Natural killer cell (primary cell): ENCODE measurements around the gene SHLD2. TPM values are rescaled to one million over a fixed set of nuclear protein-coding genes. Genes with fewer than 3 reads are reported as not detected.
"Not testable (repeated sequence)": the region's sequence is repeated elsewhere in the genome, so short reads cannot be mapped to it uniquely, and the experiment has no call there.

ENCODE experiments used
- ATAC-seq, 3 donors: fragments of 150-1000 bp in 2 of 3; fragments of 200-7000 bp in 1 of 3; cut with Tn5 transposase; 1 replicate in 1 of 3; 2 replicates in 2 of 3; pipeline ENCODE4 v1.10.0; 2021; ENCODE audit warnings: mild to moderate bottlenecking in 2 of 3, moderate library complexity in 2 of 3
- DNase-seq, 2 donors: peaks; one replicate each; pipeline versions ENCODE4 v3.0.0 to v3.0.0-alpha.2; 2013 to 2021; ENCODE audit warnings: mixed read lengths in 1 of 2
- H3K27ac ChIP-seq: one replicate; pipeline ENCODE4 v1.5.1; 2013; ENCODE audit warnings: mild to moderate bottlenecking, low read length
- H3K27me3 ChIP-seq: one replicate; pipeline ENCODE4 v1.6.1; 2013; ENCODE audit warnings: low read length; ENCODE audit not compliant: control insufficient read depth, insufficient read depth
- H3K36me3 ChIP-seq: one replicate; pipeline ENCODE4 v1.6.1; 2013; ENCODE audit warnings: low read length; ENCODE audit not compliant: control insufficient read depth, insufficient read depth
- H3K4me1 ChIP-seq: one replicate; pipeline ENCODE4 v1.6.1; 2013; ENCODE audit warnings: low read length; ENCODE audit not compliant: control insufficient read depth, insufficient read depth
- H3K4me3 ChIP-seq: one replicate; pipeline ENCODE4 v1.5.1; 2013; ENCODE audit warnings: low read length
- H3K9me3 ChIP-seq: one replicate; pipeline ENCODE4 v1.6.1; 2013; ENCODE audit warnings: low read length; ENCODE audit not compliant: control insufficient read depth, insufficient read depth
- H3K27ac Mint-ChIP-seq, 2 donors: one replicate each; pipeline ENCODE4 v1.8.0; 2022; ENCODE audit warnings: mild to moderate bottlenecking in 2 of 2, mixed read lengths in 2 of 2, moderate library complexity in 1 of 2
- H3K27me3 Mint-ChIP-seq, 2 donors: one replicate each; pipeline ENCODE4 v1.8.0; 2022; ENCODE audit warnings: low read depth in 2 of 2, mixed read lengths in 2 of 2
- H3K36me3 Mint-ChIP-seq: one replicate; pipeline ENCODE4 v1.8.0; 2022; ENCODE audit warnings: mixed read lengths
- H3K4me1 Mint-ChIP-seq, 2 donors: one replicate each; pipeline ENCODE4 v1.8.0; 2022; ENCODE audit warnings: mixed read lengths in 2 of 2
- H3K4me3 Mint-ChIP-seq: one replicate; pipeline ENCODE4 v1.8.0; 2022; ENCODE audit warnings: mild to moderate bottlenecking, moderate library complexity, mixed read lengths
- H3K9me3 Mint-ChIP-seq, 2 donors: one replicate each; pipeline ENCODE4 v1.8.0; 2022; ENCODE audit warnings: mixed read lengths in 2 of 2
- WGBS: methylation state at CpG from one replicate; pipeline ENCODE4 v1.1.7; 2013; ENCODE audit warnings: missing lambda C conversion rate; ENCODE audit not compliant: insufficient coverage; 5-methylcytosine and 5-hydroxymethylcytosine counted together
- intact Hi-C: fragments of 100-400 bp; cut with micrococcal nuclease; formaldehyde crosslinking; loops from one replicate; pipeline ENCODE4 v1.14.2; 2022
- total RNA-seq, 4 donors: library from RNA; stranded (reverse); fragments of 120-200 nt in 1 of 4; gene quantifications; one replicate each; pipeline versions ENCODE4 v1.2.3 to v1.2.4, GENCODE V29; 2013 to 2022
- TF ChIP-seq, protein P1 (sequence below): fragments of 200-600 bp; IDR thresholded peaks from one replicate; pipeline ENCODE4 v1.8.0; 2022; ENCODE audit warnings: antibody characterized with exemption

SHLD2 gene
- total RNA-seq, 3 donors from 2014 or later (not counting 1 experiment from before 2014, with no cell fraction given), result 32.6 to 37.5 (median 34.1) TPM

DNA sequence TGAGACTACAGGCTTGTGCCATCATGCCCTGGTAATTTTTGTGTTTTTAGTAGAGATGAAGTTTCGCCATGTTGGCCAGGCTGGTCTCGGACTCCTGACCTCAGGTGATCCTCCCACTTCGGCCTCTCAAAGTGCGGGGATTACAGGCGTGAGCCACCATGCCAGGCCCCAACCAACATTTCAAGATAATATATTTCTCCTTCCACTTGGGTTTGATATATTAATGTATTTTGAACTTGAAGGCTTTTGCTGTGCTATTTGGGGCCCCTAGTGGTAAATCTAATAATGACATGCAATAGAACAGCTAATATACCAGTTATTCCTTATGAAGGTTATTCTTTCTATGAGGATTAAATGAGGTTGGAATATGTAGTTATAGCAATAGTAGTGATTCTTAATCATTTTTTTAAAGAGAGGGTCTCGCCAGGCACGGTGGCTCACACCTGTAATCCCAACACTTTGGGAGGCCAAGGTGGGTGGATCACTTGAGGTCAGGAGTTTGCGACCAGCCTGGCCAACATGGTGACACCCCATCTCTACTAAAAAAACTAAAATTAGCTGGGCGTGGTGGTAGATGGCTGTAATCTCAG lies 54.1 kb downstream of the SHLD2 start:
- ATAC-seq, result peak in 2 of 3 donors; percentile 53 to 54

DNA sequence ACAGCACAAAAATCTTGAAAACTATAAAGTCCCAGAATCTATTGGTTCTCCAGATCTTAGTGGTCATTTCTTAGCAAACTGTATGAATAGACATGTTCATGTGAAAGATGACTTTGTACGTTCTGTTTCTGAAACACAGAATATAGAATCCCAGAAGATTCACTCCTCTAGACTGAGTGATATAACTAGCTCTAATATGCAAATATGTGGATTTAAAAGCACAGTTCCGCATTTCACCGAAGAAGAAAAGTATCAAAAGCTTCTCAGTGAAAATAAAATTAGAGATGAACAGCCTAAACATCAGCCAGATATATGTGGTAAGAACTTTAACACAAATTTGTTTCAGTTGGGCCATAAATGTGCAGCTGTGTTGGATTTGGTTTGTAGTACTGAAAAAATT lies 56.5 kb downstream of the SHLD2 start:
- H3K4me3 ChIP-seq, H3K4me1 ChIP-seq, ATAC-seq, H3K27ac ChIP-seq, H3K27ac Mint-ChIP-seq, H3K4me3 Mint-ChIP-seq, H3K9me3 ChIP-seq, H3K27me3 ChIP-seq, H3K4me1 Mint-ChIP-seq, H3K9me3 Mint-ChIP-seq, H3K36me3 Mint-ChIP-seq, intact Hi-C loops, H3K36me3 ChIP-seq, DNase-seq, H3K27me3 Mint-ChIP-seq: not testable (repeated sequence)
- WGBS, result 87% methylated on average over 2 of the region's 3 CpGs

More for the DNA sequence above, 54.1 kb downstream of the SHLD2 start:
- H3K4me1 Mint-ChIP-seq, H3K9me3 Mint-ChIP-seq, H3K27me3 Mint-ChIP-seq, H3K27ac Mint-ChIP-seq, DNase-seq, H3K36me3 ChIP-seq, H3K27ac ChIP-seq, H3K4me1 ChIP-seq, H3K4me3 Mint-ChIP-seq, H3K9me3 ChIP-seq, intact Hi-C loops, H3K4me3 ChIP-seq, H3K27me3 ChIP-seq, H3K36me3 Mint-ChIP-seq: not testable (repeated sequence)
- 77% methylated on average over 5 of the region's 9 CpGs for WGBS
- TF ChIP-seq, protein P1, sequence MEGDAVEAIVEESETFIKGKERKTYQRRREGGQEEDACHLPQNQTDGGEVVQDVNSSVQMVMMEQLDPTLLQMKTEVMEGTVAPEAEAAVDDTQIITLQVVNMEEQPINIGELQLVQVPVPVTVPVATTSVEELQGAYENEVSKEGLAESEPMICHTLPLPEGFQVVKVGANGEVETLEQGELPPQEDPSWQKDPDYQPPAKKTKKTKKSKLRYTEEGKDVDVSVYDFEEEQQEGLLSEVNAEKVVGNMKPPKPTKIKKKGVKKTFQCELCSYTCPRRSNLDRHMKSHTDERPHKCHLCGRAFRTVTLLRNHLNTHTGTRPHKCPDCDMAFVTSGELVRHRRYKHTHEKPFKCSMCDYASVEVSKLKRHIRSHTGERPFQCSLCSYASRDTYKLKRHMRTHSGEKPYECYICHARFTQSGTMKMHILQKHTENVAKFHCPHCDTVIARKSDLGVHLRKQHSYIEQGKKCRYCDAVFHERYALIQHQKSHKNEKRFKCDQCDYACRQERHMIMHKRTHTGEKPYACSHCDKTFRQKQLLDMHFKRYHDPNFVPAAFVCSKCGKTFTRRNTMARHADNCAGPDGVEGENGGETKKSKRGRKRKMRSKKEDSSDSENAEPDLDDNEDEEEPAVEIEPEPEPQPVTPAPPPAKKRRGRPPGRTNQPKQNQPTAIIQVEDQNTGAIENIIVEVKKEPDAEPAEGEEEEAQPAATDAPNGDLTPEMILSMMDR, result peak; percentile 27

DNA sequence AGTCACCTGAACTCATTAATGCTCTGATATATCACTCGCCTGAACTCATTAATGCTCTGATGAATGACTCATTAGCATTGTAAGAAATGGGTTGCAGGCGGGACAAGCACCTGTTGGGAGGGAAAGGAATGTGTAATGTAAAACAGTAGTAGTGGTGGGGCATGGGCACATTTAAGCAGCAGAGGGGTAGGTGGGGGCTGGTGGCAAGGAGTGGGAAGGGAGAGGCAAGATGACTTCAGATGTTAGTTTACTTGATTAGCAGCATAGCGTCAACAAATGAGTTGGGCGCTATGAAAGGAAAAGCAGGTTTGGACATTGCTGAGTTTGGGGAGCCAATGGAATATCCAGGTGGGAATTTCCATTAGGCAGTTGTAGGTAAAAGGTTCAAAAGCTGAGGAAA lies 61.8 kb downstream of the SHLD2 start:
- intact Hi-C loops, H3K9me3 Mint-ChIP-seq, H3K4me1 ChIP-seq, H3K9me3 ChIP-seq, H3K27me3 ChIP-seq, H3K27me3 Mint-ChIP-seq, H3K27ac ChIP-seq, H3K36me3 Mint-ChIP-seq, H3K27ac Mint-ChIP-seq, H3K36me3 ChIP-seq, DNase-seq, H3K4me1 Mint-ChIP-seq, H3K4me3 Mint-ChIP-seq, H3K4me3 ChIP-seq, ATAC-seq: not testable (repeated sequence)
- WGBS, result 92% methylated on average over 4 of the region's 4 CpGs

DNA sequence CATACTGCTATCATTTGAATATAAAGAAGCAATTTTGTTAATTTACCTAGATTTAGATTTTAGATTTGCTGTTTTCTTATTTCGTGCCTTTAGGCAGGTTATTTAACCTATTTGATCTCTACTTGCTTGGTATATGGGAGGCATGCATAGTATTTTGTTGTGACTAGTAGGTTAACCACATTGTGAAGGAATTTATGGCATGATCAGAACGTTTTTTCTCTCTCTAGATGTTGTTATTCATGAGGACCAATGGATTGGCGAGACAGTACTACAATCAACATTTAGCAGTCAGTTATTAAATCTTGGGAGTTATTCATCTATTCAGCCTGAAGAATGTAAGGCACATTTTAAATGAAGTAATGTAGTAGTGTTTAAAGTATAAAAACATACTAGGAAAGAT lies 62.8 kb downstream of the SHLD2 start:
- H3K9me3 Mint-ChIP-seq, H3K27ac Mint-ChIP-seq, H3K4me3 ChIP-seq, ATAC-seq, H3K36me3 ChIP-seq, H3K27ac ChIP-seq, H3K36me3 Mint-ChIP-seq, H3K4me1 ChIP-seq, H3K27me3 ChIP-seq, H3K27me3 Mint-ChIP-seq, H3K4me1 Mint-ChIP-seq, H3K4me3 Mint-ChIP-seq, DNase-seq, H3K9me3 ChIP-seq, intact Hi-C loops: not testable (repeated sequence)
- WGBS, result 89% methylated on average over 1 of the region's 3 CpGs

DNA sequence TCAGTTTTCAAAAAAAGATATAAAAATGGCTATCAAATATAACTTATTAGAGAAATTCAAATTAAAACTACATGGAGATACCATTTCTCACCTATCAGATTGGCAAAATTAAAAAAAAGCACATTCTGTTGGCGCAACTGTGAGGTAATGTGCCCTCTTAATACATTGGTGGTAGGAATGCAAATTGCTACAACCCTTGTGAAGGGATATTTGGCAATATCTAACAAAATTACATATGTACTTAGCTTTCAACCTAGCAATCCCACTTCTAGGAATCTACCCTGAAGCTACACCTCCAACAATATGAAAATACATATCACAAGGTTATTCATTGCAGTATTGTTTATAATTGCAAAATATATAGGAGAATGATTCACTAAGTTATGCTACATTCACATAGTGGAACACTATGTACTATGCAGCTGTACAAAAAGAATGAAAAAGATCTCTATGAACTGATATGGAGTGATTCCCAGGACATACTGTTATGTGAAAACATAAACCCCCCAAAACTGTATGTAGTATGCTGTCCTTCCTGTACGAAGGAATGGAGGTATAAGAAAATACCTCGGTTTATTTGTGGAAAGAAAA lies 67.8 kb downstream of the SHLD2 start:
- H3K9me3 Mint-ChIP-seq, H3K4me3 Mint-ChIP-seq, H3K27ac ChIP-seq, intact Hi-C loops, H3K4me1 Mint-ChIP-seq, H3K27me3 ChIP-seq, H3K9me3 ChIP-seq, H3K36me3 ChIP-seq, H3K27me3 Mint-ChIP-seq, H3K36me3 Mint-ChIP-seq, ATAC-seq, H3K4me1 ChIP-seq, DNase-seq, H3K4me3 ChIP-seq, H3K27ac Mint-ChIP-seq: not testable (repeated sequence)
- WGBS, result 94% methylated on average over 3 of the region's 3 CpGs

DNA sequence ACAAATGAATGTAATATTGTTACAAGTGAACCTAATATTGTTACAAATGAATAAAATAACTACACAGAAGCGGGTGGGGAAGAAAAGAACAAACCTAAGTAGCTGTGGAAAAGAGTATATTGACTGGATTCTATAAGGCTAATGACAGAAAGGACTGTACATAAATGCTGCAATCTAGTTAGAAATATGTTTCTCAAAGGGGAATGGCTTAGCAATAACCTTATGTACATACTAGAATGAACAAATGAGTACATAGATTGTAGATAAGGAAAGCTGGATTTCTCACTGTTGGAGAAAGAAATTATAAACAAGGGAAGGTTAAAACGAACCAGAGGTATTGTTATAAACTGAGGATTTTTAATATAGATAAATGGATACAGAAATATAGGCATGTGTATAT lies 68.4 kb downstream of the SHLD2 start:
- WGBS, result no CpG with 5 or more reads among the region's 2 CpGs

DNA sequence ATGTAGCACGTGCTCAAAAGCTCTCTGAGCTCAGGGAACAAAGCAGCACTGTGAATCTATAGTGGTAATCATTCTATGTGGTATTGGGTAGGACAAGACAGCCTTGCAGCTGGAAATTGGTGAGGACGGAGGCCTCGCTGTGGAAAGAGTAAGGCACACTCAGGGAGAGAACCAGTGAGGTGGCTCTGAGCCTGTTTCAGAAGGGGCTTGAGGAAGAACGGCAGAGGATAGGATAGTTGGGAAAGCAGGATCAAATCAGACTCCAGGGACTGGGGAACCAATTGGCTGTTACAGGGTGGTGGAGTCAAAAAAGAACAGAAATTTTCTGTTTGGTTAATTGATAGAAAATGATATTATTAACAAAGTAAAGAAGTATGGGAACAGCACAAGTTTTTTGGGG lies 74.9 kb downstream of the SHLD2 start:
- intact Hi-C loops, H3K36me3 ChIP-seq, H3K4me1 Mint-ChIP-seq, H3K4me3 ChIP-seq, H3K27me3 ChIP-seq, H3K9me3 Mint-ChIP-seq, H3K36me3 Mint-ChIP-seq, H3K27ac Mint-ChIP-seq, H3K27me3 Mint-ChIP-seq, DNase-seq, H3K4me3 Mint-ChIP-seq, H3K27ac ChIP-seq, H3K4me1 ChIP-seq, H3K9me3 ChIP-seq, ATAC-seq: not testable (repeated sequence)
- 99% methylated on average over 4 of the region's 4 CpGs for WGBS

More for the DNA sequence above, 68.4 kb downstream of the SHLD2 start:
- ATAC-seq, H3K27me3 Mint-ChIP-seq, H3K27ac Mint-ChIP-seq, H3K9me3 ChIP-seq, H3K36me3 Mint-ChIP-seq, H3K9me3 Mint-ChIP-seq, H3K4me1 ChIP-seq, H3K27ac ChIP-seq, H3K4me3 ChIP-seq, DNase-seq, H3K36me3 ChIP-seq, H3K4me1 Mint-ChIP-seq, intact Hi-C loops, H3K4me3 Mint-ChIP-seq, H3K27me3 ChIP-seq: not testable (repeated sequence)
